ENCODE results near the gene SNRNP40.

DNA sequence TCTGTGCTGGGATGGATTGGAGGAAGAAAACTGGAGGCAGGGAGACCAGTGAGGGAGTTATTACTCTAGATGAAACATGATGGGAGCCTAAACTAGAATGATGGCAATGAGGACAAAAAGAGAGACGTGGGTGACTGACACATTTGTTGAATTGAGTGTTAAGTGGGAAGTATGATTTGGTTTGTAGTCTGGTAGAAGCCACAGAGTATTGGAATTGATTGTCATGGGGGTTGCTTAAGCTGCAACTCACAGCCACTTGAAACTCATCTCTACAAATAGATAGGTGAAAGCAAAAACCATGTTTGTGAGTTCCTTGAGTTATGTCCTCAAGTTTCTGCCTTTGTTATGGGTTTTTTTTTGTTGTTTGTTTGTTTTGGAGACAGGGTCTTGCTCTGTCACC lies 47.9 kb upstream of the SNRNP40 start:
- TF ChIP-seq POLR2AphosphoS5 (IDR thresholded peaks at IDR 0.05; ENCODE audit: low read depth) = no peak
- TF ChIP-seq, protein P1, sequence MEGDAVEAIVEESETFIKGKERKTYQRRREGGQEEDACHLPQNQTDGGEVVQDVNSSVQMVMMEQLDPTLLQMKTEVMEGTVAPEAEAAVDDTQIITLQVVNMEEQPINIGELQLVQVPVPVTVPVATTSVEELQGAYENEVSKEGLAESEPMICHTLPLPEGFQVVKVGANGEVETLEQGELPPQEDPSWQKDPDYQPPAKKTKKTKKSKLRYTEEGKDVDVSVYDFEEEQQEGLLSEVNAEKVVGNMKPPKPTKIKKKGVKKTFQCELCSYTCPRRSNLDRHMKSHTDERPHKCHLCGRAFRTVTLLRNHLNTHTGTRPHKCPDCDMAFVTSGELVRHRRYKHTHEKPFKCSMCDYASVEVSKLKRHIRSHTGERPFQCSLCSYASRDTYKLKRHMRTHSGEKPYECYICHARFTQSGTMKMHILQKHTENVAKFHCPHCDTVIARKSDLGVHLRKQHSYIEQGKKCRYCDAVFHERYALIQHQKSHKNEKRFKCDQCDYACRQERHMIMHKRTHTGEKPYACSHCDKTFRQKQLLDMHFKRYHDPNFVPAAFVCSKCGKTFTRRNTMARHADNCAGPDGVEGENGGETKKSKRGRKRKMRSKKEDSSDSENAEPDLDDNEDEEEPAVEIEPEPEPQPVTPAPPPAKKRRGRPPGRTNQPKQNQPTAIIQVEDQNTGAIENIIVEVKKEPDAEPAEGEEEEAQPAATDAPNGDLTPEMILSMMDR (conservative IDR thresholded peaks at IDR 0.05; ENCODE audit: low read depth in 2 of 2) = no peak
